Measurements from ENCODE around the gene HDGF. TPM values are rescaled to one million over a fixed set of nuclear protein-coding genes. Genes with fewer than 3 reads are reported as not detected.

Gene HDGF
- total and polyA plus RNA-seq, 2 donors (not counting 1 experiment from before 2014, with no cell fraction given) = 99.1 to 138 TPM

- DNase-seq (ENCODE audit: low read depth in 2 of 2) = peak; percentile 53 to 70
- H3K9ac ChIP-seq (ENCODE audit: insufficient read depth, low read length) = no peak overlapping the region
- no peaks in the 10 kb centered on the region for H3K9me3 ChIP-seq (ENCODE audit: control insufficient read depth, insufficient read depth, low read depth, low read length)
- H2AFZ ChIP-seq (ENCODE audit: low read length) = no peak overlapping the region
- H3K27ac ChIP-seq (ENCODE audit: insufficient read depth, low read length) = no peak overlapping the region
- peaks cover 57% of the 10 kb centered on the region for H3K79me2 ChIP-seq (ENCODE audit: control insufficient read depth, insufficient read depth, low read length)
- H4K20me1 ChIP-seq (ENCODE audit: control insufficient read depth, extremely low read depth, insufficient read depth, low read length) = no peaks in the 10 kb centered on the region
- TF ChIP-seq CTCF (conservative IDR thresholded peaks at IDR 0.05 in 1 of 2, IDR thresholded peaks at IDR 0.05 in 1 of 2; ENCODE audit: low read depth in 1 of 2, low read length in 2 of 2) = peak; percentile 63 to 66
- TF ChIP-seq EZH2 (IDR thresholded peaks at IDR 0.05; ENCODE audit: low read length, missing control alignments) = no peak
- H3K27me3 ChIP-seq (ENCODE audit: control insufficient read depth, insufficient read depth, low read length) = no peaks in the 10 kb centered on the region
- peak overlapping the region; percentile 97 for H3K4me2 ChIP-seq (ENCODE audit: extremely low read depth, insufficient read depth, low read length)
- peaks cover 24% of the 10 kb centered on the region for H3K4me1 ChIP-seq (ENCODE audit: control insufficient read depth, extremely low read depth, insufficient read depth, low read length)
- H3K36me3 ChIP-seq (ENCODE audit: control insufficient read depth, insufficient read depth, low read length) = peaks cover 15% of the 10 kb centered on the region
- peak overlapping the region; percentile 29 to 95 (median 88) for H3K4me3 ChIP-seq (replicated peaks in 1 of 4; ENCODE audit: control extremely low read depth in 1 of 4, insufficient read depth in 1 of 4, low read depth in 3 of 4, low read length in 4 of 4)
Observed at GRCh38 chr1:156726549-156727226, 24.8 kb downstream of the HDGF start.

GRCh38 chr1:156725683-156726280, 25.7 kb downstream of the HDGF start:
- DNase-seq (ENCODE audit: low read depth in 2 of 2) = peak; percentile 76 to 92
- H2AFZ ChIP-seq (ENCODE audit: low read length) = no peak overlapping the region
- H3K4me2 ChIP-seq (ENCODE audit: extremely low read depth, insufficient read depth, low read length) = peak overlapping the region; percentile 97
- no peak for TF ChIP-seq EZH2 (IDR thresholded peaks at IDR 0.05; ENCODE audit: low read length, missing control alignments)
- TF ChIP-seq CTCF (conservative IDR thresholded peaks at IDR 0.05 in 1 of 2, IDR thresholded peaks at IDR 0.05 in 1 of 2; ENCODE audit: low read depth in 1 of 2, low read length in 2 of 2) = peak; percentile 88 to 96
- H3K27me3 ChIP-seq (ENCODE audit: control insufficient read depth, insufficient read depth, low read length) = no peaks in the 10 kb centered on the region
- H3K9me3 ChIP-seq (ENCODE audit: control insufficient read depth, insufficient read depth, low read depth, low read length) = no peaks in the 10 kb centered on the region
- peaks cover 57% of the 10 kb centered on the region for H3K79me2 ChIP-seq (ENCODE audit: control insufficient read depth, insufficient read depth, low read length)
- no peak overlapping the region for H3K9ac ChIP-seq (ENCODE audit: insufficient read depth, low read length)
- H3K4me1 ChIP-seq (ENCODE audit: control insufficient read depth, extremely low read depth, insufficient read depth, low read length) = peaks cover 24% of the 10 kb centered on the region
- no peak overlapping the region for H3K27ac ChIP-seq (ENCODE audit: insufficient read depth, low read length)
- peak overlapping the region; percentile 48 to 95 (median 88) for H3K4me3 ChIP-seq (replicated peaks in 1 of 4; ENCODE audit: control extremely low read depth in 1 of 4, insufficient read depth in 1 of 4, low read depth in 3 of 4, low read length in 4 of 4)
- peaks cover 17% of the 10 kb centered on the region for H3K36me3 ChIP-seq (ENCODE audit: control insufficient read depth, insufficient read depth, low read length)
- no peaks in the 10 kb centered on the region for H4K20me1 ChIP-seq (ENCODE audit: control insufficient read depth, extremely low read depth, insufficient read depth, low read length)

- no peak overlapping the region for H3K27ac ChIP-seq (ENCODE audit: insufficient read depth, low read length)
- peaks cover 17% of the 10 kb centered on the region for H3K36me3 ChIP-seq (ENCODE audit: control insufficient read depth, insufficient read depth, low read length)
- H4K20me1 ChIP-seq (ENCODE audit: control insufficient read depth, extremely low read depth, insufficient read depth, low read length) = no peaks in the 10 kb centered on the region
Observed at GRCh38 chr1:156721535-156721934, 29.9 kb downstream of the HDGF start.

More at GRCh38 chr1:156721535-156721934, 29.9 kb downstream of the HDGF start:
- H3K9me3 ChIP-seq (ENCODE audit: control insufficient read depth, insufficient read depth, low read depth, low read length) = no peaks in the 10 kb centered on the region
- no peak for DNase-seq (ENCODE audit: low read depth in 2 of 2)
- no peak overlapping the region for H2AFZ ChIP-seq (ENCODE audit: low read length)
- no peak overlapping the region for H3K4me2 ChIP-seq (ENCODE audit: extremely low read depth, insufficient read depth, low read length)
- peaks cover 33% of the 10 kb centered on the region for H3K79me2 ChIP-seq (ENCODE audit: control insufficient read depth, insufficient read depth, low read length)
- no peak overlapping the region for H3K9ac ChIP-seq (ENCODE audit: insufficient read depth, low read length)
- H3K4me1 ChIP-seq (ENCODE audit: control insufficient read depth, extremely low read depth, insufficient read depth, low read length) = peaks cover 12% of the 10 kb centered on the region
- H3K27me3 ChIP-seq (ENCODE audit: control insufficient read depth, insufficient read depth, low read length) = no peaks in the 10 kb centered on the region
- no peak overlapping the region for H3K4me3 ChIP-seq (replicated peaks in 1 of 4; ENCODE audit: control extremely low read depth in 1 of 4, insufficient read depth in 1 of 4, low read depth in 3 of 4, low read length in 4 of 4)
- no peak for TF ChIP-seq CTCF (conservative IDR thresholded peaks at IDR 0.05 in 1 of 2, IDR thresholded peaks at IDR 0.05 in 1 of 2; ENCODE audit: low read depth in 1 of 2, low read length in 2 of 2)
- TF ChIP-seq EZH2 (IDR thresholded peaks at IDR 0.05; ENCODE audit: low read length, missing control alignments) = no peak
